ENCODE results near the gene CFB. TPM values are rescaled to one million over a fixed set of nuclear protein-coding genes. Genes with fewer than 3 reads are reported as not detected.

CFB gene
- total and polyA plus RNA-seq, 2 donors (not counting 3 experiments of a cell fraction or from before 2014, with no cell fraction given) = 0.87 to 1.5 TPM

- no peak for FAIRE-seq
- Histone ChIP-seq H3K9me3 (replicated peaks; ENCODE audit: control insufficient read depth, insufficient read depth, low read length) (no peaks in the 10 kb centered on the region), H3K9ac (replicated peaks; ENCODE audit: extremely low read depth, insufficient read depth, low read length) (no peak overlapping the region), H3K36me3 (ENCODE audit: control insufficient read depth in 2 of 2, extremely low read depth in 1 of 2, insufficient read depth in 2 of 2, low read length in 2 of 2) (no peaks in the 10 kb centered on the region), H3K4me3 (replicated peaks in 1 of 3; ENCODE audit: insufficient read depth in 1 of 3, low read depth in 1 of 3, low read length in 3 of 3) (no peak overlapping the region), H3K79me2 (ENCODE audit: control insufficient read depth, insufficient read depth, low read length) (no peaks in the 10 kb centered on the region), H3K9me1 (replicated peaks; ENCODE audit: control insufficient read depth, extremely low read depth, insufficient read depth, low read length) (no peaks in the 10 kb centered on the region), H3K4me2 (ENCODE audit: insufficient read depth, low read length) (no peak overlapping the region), H3K27ac (ENCODE audit: insufficient read depth, low read depth, low read length) (no peak overlapping the region), H4K20me1 (replicated peaks; ENCODE audit: control insufficient read depth, extremely low read depth, insufficient read depth, low read length) (no peaks in the 10 kb centered on the region), H3K27me3 (ENCODE audit: control insufficient read depth in 2 of 2, insufficient read depth in 2 of 2, low read length in 2 of 2) (peaks cover 3 to 11% of the 10 kb centered on the region in 2 experiments), H3K4me1 (ENCODE audit: control insufficient read depth, extremely low read depth, insufficient read depth, low read length) (peaks cover 3% of the 10 kb centered on the region), H2AFZ (ENCODE audit: low read depth, low read length) (peak overlapping the region; percentile 81)
- intact Hi-C loops (cut with micrococcal nuclease) (no loop called here), dilution Hi-C loops (cut with MboI; ENCODE audit: extremely low pct_ligation_motif_present, low sequenced_read_pairs) (no loop called here)
- no peak for DNase-seq (ENCODE audit: low read depth, low spot score)
- ChIA-PET CTCF (interaction anchor here (1.0 to 1.4 kb wide), 2 partner anchors 13 to 43 kb away, joined by 3 read pairs; partner anchors contain the start of gene ZBTB12), POLR2A (interaction anchor here (0.6 kb wide), 1 partner anchor 37 kb away, joined by 11 read pairs; no protein-coding TSS in a partner anchor)
- no peak for TF ChIP-seq MAX (IDR thresholded peaks at IDR 0.05; ENCODE audit: insufficient read depth, insufficient read length)
- no peak for TF ChIP-seq EZH2 (IDR thresholded peaks at IDR 0.05; ENCODE audit: borderline replicate concordance, low read depth, low read length, severe bottlenecking)
- no peak for TF ChIP-seq FOS (IDR thresholded peaks at IDR 0.05; ENCODE audit: borderline replicate concordance, insufficient read depth, low read length)
- no peak for TF ChIP-seq GATA2 (IDR thresholded peaks at IDR 0.05; ENCODE audit: insufficient read depth, insufficient read length, low read depth, low read length)
- TF ChIP-seq POLR2A (IDR thresholded peaks at IDR 0.05; ENCODE audit: low read depth, low read length) = no peak
- no peak for TF ChIP-seq POLR2AphosphoS5 (IDR thresholded peaks at IDR 0.05; ENCODE audit: insufficient read depth, low read depth, low read length)
- TF ChIP-seq JUN (IDR thresholded peaks at IDR 0.05; ENCODE audit: borderline replicate concordance, insufficient read depth, insufficient read length, low read depth) = no peak
- no peak for TF ChIP-seq CTCF (IDR thresholded peaks at IDR 0.05; ENCODE audit: extremely low read depth in 1 of 2, insufficient read depth in 1 of 2, low read depth in 1 of 2, low read length in 2 of 2)
- TF ChIP-seq MYC (IDR thresholded peaks at IDR 0.05; ENCODE audit: low read depth, low read length) = no peak
- no TSS peak for BruUV-seq (replicated peaks)
Observed at GRCh38 chr6:31945154-31945506, 765 bp upstream of the CFB start.
